ENCODE data around the gene MEGF6.

MEGF6 gene

GRCh38 chr1:3454811-3455618 lies 156.3 kb downstream of the MEGF6 start:
- DNase-seq, result no peak

DNA sequence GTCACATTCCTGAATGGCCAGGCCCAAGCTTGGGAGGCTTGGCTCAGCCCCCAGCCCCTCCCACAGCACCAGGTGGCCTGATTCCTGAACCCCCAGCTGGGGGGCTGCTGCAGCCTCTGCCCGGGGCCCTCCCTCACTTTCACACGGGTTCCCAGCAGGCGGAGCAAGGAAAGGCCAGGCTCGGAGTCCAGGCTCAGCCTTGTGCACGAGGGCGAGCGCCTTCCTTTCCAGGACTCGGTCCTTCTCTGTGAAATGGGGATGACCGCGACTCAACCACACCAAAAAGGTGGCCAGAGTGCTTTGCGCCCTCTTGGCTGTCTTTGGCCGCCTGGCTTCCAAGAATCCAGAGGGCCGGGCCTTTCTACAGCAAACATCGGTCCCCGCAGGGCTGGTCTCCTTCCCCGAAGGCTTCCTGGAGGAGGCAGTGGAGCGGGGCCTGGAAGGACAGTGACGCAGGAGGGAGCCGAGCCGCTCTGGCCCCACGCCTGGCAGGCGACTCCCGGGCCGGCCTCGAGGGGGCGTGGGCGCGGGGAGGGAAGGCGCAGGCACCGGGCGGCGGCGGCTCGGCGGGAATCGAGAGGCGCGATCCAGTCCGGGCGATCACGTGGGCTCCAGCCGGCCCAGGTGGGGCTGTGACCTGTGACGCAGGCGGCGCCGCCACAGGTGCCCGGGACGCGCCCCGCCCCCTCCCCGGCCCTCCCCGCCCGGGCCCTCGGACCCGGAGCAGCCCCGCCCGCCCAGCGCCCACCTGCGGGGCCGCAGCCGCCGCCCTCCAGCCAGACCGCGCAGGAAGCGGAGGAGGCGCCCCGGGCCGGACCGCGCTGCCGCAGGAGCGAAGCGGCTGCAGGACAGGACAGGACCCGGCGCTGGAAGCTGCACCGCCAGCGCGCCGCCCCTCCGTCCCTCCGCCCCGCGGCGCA lies 157.2 kb downstream of the MEGF6 start, which contains the start of gene ARHGEF16:
TSS of gene ARHGEF16 (plus strand) at position 775 of the 920 bp plus-strand sequence. CDS start 8,420 bp downstream, outside the sequence.
- no peak for DNase-seq

DNA sequence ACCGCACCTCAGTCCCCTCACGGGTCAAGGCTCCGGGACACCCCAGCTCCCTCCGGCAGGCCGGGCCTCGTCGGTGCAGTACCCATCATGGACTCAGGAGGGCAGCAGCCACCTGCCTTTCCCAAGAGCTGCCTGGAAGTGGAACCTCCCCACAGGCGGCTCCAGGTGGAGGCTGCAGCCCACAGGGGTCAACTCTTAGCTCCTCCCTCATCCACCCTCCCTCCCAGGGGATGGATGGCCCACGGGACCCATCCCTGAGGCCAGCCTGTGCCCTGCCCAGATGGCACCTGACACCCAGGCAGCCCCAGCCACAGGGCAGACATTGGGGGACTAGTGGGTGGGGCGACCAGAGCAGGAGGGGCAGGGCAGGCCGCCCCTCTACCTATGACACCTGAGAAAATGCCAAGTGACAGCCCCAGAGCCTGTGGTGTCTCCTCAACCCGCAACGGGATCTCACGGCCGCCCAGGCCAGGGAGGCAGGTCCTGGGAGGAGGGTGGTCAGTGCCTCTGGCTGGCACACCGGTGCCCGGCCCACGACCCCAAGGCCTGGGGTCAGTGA lies 158.0 kb downstream of the MEGF6 start:
- peak; percentile 63 for DNase-seq

- DNase-seq, result no peak
Observed at GRCh38 chr1:3452866-3453175, 158.5 kb downstream of the MEGF6 start.

DNA sequence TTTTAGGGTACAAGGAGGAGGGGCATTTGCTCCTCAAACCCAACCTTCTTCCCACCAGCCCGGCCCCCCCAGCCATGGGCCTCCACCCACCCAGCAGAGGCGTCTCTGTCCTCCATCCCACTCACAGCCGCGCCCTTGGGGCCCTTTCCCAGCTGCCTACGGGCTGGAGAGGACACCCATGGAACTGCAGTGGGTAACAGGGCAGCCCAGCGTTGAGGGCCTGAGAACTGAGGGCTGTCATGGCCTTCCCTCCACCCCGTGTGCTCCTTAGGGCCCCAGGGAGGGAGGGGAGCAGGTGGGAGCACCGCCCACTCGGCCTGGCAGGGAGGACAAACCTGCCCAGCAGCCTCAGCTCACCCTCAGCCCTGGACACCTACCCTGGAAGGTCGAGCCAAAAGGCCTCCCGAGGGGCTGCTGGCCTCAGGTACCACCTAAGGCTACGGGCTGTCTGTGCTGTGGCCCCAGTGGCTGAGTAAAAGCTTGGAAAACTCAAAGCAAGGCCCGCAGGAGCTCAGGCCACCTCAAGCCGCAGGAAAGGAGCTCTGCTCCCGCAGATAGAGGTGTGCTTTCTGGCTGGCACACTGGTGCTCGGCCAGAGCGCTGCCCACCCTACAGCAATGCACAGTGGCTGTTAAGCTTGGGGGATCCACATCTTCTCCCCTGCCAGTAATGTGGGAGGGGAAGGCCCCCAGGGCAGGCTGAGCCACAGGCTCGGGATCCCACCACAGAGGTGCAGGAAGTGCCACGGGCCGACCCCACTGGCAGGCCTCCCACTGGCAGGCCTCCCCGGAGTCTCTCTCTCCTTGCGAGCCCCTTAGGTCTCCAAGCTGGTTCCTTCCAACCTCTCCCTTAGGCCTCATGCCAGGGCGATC lies 159.1 kb downstream of the MEGF6 start:
- no peak for DNase-seq

GRCh38 chr1:3450983-3451382 lies 160.3 kb downstream of the MEGF6 start:
- no peak for DNase-seq

- no peak for DNase-seq
Observed at GRCh38 chr1:3450202-3450863, 161.0 kb downstream of the MEGF6 start.

- DNase-seq, result no peak
Observed at GRCh38 chr1:3444736-3445135, 166.6 kb downstream of the MEGF6 start.

DNA sequence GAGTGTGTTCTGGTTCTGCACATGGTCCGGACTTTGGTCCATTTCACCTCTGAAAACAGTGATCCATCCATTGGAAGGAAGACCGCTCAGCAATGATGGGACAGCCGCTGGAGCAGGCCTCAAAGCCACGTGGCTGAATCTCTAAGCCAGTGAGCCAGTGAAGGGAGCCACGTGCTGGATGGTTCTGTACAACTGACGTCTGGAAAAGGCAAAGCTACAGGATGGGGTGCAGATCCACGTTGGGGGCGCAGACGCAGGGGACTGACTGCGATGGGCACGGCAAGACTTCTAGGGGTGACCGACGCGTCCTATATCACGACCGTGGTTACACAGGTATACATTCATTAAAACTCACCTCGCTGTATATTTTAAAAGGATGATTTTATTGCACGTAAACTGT lies 167.0 kb downstream of the MEGF6 start:
- no peak for DNase-seq

DNA sequence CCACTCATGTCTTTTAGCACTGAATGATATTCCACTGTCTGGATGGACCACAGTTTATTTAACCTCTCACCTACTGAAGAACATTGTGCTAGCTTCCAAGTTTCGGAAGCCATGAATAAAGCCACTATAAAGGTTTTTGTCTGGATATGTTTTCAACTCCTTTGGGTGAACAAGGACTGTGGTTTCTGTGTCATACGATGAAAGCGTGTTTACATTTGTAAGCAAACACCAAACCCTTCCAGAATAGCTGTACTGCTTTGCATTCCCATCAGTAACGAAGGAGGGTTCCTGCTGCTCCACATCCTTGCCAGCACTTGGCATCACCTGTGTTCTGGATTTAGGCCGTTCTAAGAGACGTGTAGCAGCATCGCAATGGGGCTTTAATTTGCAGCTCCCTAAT lies 167.5 kb downstream of the MEGF6 start:
- no peak for DNase-seq

GRCh38 chr1:3442901-3443300 lies 168.4 kb downstream of the MEGF6 start:
- no peak for DNase-seq

- no peak for DNase-seq
Observed at GRCh38 chr1:3442331-3442730, 169.0 kb downstream of the MEGF6 start.

DNA sequence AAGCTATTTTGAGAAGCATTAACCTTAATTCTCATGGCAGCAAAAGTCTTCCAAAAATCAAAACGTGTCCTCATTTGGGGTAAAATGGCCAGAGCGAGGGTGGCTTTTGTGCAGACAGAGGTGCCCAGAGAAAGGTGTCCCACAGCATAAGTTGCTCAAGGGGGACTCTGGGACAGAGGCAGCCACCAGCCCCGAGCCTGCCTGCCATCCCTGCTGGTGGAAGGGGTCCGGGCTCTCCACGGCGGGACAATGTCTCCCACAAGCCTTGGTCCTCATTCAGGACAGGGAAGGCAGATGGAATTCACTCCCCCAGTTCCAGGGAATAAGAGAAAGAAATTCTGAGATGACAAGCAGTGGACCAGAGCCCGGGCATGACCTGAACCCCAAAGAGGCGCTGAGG lies 169.4 kb downstream of the MEGF6 start:
- DNase-seq, result no peak

DNA sequence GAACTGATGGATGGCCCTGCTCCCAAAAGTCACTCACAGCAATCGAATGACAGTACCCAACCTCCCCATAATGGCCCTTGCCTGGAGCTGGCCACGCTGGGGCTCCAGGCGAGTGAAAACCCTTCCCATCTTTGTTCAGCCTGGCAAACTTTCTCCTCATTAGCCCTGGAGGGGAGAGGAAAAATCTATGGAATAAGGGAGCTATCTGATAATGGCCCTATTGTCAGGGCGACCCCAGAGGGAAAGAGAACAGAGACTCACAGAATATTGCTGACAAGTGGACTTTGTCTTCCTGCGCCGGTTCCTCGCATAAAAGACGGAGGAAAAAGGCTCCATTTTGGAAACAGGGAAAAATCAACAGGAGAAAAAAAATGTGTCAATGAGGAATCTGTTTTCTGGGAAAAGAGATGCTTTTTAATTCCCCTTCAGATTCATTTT lies 169.9 kb downstream of the MEGF6 start:
- DNase-seq, result no peak

DNA sequence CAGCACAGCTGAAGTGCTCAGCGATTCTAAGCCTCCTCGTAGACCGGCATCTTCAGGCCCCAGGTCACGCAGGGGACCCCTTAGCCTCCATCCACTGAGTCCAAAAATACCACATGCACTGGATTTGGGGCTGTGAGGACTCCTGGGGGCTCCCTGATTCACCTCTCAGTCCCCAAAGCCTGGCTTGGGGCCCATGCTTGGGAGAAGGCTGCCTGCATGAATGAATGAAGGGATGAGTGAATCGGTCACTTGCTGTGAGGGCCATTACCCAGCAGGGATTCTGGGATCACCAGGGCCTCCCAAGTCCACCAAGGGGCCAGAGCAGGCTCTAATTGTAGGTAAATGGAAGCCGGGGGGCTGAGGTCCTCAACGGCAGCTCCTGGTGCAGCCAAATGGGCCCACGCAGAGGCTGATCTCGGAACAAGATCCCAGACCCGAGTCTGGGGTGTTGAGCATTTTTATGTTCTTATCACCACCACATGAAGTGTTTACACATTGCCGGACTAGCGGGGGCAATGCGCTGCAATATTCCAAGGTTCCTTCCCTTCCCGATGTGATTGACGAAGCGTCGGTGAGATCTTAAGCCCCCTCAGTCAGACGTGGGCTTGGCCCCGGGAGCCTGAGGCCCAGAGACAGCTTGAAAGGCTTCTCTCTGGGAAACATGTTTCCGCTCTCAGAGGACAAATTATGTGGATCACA lies 170.4 kb downstream of the MEGF6 start:
- no peak for DNase-seq

GRCh38 chr1:3440300-3440681 lies 171.0 kb downstream of the MEGF6 start:
- DNase-seq, result no peak

Data from effector CD4-positive, alpha-beta T cell (primary cell).